ENCODE data around the gene DLG5.

Gene DLG5

GRCh38 chr10:77865580-77866324, 60.8 kb downstream of the DLG5 start:
- peak; percentile 80 to 88 for DNase-seq

DNA sequence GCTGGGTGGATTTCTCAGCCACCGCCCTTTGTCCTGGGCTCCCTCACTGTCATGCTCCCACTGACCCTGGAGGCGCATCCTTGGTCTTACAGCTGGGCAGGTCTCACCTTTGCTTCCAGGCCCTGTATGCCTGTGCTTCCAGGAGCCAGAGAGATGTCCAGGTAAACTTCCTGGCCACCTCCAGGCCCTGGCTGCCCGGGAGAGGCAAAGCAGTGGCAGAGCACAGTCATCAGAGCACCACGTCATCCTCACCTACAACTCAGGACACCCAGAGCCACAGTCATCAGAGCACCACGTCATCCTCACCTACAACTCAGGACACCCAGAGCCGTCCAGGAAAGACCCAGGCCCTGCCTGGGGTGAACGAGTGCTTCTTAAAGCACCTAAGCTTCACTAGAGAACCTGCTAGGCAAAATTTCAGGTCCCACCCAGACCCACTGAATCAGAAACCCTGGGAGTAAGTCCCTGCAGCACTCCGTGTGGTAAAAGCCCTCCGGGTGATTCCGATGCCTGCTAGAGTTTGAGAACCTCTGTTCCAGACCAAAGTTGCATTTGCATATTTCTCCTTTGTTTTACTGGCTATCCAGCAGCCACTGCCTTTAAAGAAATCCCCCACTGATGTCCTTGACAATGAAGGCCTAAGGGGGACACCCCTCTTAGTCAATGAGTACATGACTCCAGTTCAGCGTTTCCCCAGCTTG, 62.3 kb downstream of the DLG5 start:
- no peak for DNase-seq

GRCh38 chr10:77863446-77863845, 63.1 kb downstream of the DLG5 start:
- DNase-seq = no peak

- DNase-seq = no peak
These were observed 64.0 kb downstream of the DLG5 start for GRCh38 chr10:77862595-77862994.

DNA sequence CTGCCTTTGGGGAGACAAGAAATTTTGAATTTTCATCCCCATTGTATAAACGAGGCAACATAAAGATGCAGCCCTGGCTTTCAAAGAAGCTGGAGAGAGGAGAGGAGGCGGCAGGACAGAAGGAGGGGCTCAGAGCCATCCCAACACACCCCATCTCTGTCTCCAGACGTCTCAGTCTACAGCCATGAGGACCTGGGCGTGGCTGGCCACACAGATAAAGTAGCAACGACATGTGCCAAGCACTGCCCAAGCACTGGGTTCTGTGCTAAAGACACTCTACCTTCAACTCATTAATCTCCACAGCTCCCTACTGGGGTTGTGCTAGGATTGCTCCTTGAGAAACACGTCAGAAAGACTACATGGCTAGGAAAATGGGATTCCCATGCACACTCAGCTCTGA, 65.2 kb downstream of the DLG5 start:
- DNase-seq = no peak

GRCh38 chr10:77859865-77860282, 66.7 kb downstream of the DLG5 start:
- no peak for DNase-seq

DNA sequence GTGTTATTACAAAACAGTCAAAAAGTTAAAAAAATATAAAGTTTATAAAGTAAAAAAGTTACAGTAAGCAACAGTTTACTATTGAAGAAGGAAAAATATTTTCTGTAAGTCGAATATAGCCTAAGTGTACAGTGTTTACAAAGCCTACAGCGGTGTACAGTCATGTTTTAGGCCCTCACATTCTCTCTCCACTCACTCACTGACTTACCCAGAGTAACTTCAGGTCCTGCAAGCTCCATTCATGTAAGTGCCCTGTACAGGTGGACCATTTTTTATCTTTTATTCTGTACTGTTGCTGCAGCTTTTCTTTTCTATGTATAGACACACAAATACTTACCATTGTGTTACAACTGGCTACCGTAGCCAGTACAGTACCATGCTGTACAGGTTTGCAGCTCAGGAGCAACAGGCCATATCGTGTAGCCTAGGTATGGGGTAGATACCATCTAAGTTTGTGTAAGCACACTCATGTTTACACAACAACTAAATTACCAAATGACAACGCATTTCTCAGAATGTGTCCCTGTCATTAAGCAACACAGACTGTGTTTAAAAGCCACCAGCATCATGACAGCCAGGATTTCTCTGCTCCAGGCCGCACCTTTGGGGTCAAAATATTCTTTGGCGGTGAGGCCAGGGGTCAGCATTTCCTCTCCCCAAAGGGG, 67.2 kb downstream of the DLG5 start:
- DNase-seq = no peak

DNA sequence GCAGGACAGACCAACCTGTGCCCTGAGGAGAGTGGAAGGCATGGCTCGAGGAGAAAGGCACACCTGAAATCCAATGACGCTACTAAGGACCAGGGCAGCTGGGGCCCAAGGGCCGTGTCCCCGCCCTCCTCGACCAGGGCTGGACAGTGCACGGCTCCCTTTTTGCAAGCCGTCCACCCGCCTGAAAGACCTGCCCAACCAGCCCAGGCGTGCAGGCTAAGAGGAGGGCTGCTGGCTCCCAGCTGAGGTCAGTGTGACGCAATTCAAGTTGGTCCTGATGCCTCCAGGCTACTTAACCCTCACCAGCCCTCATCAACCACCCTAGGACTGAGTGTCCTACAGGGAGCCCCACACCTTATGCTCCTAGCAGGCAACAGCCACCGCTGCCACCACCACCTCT, 69.3 kb downstream of the DLG5 start:
- DNase-seq = no peak

- DNase-seq = no peak
These were observed 70.0 kb downstream of the DLG5 start for GRCh38 chr10:77856566-77856965.

DNA sequence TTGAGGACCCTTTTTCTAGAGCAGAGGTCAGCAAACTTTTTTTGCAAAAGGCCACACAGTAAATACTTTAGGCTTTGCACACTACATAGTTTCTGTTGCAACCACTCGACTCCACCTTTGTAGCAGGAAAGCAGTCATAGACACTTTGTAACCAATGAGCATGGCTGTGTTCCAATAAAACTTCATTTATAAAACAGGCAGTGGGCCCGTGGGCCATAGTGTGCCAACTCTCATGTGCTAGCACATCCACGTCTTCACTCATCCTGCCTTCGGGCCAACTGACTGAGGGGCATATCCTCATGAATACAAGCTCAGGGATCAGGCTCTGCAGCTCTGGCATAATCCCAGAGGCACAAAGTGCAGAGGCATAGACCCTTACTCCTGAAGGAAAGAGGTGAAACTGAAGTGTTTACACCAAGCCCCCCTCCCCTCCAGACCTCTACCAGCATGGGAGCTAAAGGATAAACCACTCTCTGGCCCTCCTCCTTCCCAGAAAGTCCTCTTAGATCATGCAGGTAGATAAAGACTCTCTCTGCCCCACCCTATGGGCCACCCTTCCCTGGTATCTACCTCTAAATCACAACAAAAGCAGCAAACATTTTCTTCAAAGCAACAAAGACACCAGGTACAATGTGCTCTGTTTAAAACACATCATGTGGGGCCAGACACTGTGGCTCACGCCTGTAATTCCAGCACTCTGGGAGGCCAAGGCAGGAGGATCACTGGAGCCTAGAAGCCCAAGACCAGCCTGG, 71.0 kb downstream of the DLG5 start:
- no peak for DNase-seq

GRCh38 chr10:77854115-77854514, 72.4 kb downstream of the DLG5 start:
- DNase-seq = no peak

GRCh38 chr10:77853256-77853655, 73.3 kb downstream of the DLG5 start:
- no peak for DNase-seq

- no peak for DNase-seq
These were observed 75.8 kb downstream of the DLG5 start for GRCh38 chr10:77850620-77851231.

DNA sequence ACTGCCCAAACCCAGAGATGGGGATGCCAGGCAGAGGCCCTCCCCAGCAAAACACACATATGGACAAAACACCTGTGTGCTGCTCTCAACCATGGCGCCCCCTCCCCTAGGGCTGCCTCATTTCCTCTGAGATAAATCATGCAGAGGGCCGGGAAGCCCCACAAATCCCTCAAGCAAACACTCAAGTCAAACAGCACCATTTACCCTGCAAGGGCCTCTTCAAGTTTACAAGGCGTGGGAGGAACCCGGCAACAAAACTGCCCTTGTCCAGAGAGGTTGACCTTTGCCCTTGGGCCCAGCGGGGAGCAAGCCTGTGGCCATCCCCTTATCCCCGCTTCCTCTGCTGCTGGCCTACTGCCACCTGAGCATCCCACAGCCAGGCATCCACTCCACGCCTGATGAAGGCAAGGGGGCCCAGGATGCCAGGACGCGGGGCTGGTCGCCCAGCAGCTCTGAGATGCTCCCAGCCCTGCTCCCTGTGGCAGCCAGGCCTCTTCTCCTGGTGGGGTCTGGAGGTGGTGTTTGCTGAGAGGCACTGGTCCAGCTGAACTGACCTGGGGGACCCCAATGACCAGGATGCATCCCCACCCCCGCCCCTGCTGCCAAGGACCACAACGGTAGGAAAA, 77.4 kb downstream of the DLG5 start:
- DNase-seq = no peak

DNA sequence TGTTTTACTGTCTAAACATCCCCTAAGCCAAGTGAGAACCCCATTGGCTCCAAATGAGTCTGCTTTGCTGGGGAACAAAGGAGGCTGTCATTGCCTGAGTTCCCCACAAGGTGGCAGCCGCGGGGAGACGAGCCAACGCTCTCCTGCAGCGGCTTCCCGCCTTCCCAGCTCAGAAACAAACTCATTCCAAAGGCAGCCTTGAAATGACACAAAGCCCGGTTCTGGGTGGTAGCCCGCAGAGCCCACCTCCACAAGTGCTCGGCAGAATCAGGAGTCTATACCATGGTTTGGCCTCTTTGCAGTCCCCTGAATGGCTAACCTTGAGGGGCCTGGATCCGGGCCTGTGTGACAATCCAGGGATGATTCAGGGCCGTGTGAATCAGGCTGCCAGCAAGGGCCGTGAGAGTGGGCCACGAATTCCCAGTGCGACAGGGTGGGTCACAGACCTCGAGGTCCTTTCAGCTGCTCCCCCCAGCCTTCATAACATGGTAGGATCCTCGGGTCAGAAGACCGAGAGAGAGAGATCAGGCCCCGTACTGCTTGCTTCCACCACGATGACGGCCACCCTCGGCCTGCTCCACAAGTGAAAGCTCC, 79.7 kb downstream of the DLG5 start:
- peak; percentile 29 to 65 for DNase-seq

GRCh38 chr10:77845451-77845850, 81.1 kb downstream of the DLG5 start:
- no peak for DNase-seq

DNA sequence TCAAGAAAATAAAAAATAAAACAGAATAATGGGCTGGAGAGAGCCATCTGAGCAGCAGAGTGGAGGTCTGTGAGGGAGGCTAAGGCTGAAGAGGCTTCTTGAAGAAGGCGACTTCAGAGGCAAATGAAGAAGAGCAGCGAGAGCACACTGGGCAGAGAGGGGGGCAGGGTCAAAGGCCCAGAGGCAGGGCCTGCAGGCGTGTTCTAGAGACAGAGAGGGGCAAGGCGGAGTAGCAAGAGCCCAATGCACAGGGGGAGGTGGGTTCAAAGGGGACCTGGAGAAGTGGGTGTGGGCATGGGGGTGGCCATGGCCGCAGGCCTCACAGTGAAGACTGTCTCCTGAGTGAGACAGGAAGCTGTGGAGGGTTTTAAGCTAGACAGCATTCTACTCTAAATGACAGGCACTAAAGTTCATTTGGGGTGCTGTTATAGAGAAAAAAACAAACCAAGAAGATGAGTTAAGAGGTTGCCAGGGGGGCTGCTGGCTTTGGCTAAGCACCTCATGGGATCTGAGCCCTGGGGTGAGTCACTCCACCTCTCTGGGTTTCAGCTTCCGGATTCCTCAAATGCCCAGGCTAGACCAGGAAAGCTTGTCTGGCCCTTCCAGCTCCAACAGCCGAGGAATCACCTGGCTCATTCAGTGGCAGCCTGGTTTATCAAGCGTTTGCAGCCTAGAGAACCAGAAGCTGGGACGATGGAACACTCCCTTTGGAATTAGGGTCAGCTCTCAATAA, 81.7 kb downstream of the DLG5 start:
- no peak for DNase-seq

- DNase-seq = no peak
These were observed 82.4 kb downstream of the DLG5 start for GRCh38 chr10:77844177-77844576.

- no peak for DNase-seq
These were observed 83.3 kb downstream of the DLG5 start for GRCh38 chr10:77843264-77843663.

DNA sequence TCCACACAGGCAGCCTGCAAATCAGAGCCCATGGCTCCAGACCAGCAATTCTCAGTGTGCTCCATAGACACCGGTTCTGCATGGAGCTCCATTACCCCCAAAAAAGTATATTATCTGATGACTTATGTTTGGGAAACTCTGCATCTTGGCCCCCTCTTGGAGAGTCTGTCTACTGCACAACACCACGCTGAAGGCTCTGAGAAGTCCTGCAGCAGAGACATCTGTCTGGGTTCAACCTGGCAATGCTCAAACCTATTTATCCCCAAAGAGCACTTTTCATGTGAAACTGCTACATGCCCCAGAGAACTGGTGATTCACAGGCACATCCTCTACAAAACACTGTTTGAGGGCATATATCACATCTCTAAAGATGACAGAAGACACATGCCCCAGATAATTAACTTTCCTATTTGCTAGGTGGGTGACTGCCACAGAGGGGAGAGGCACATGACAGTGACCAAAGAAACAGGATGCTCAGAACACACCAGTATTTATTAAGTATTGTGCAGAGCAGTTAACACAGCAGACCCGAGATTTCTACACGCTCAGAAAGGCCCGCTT, 83.8 kb downstream of the DLG5 start:
- no peak for DNase-seq
